Fibroblast of lung (primary cell): ENCODE results near the gene USP7. TPM values are rescaled to one million over a fixed set of nuclear protein-coding genes. Genes with fewer than 3 reads are reported as not detected.
"Not testable (repeated sequence)": the region's sequence is repeated elsewhere in the genome, so short reads cannot be mapped to it uniquely, and the experiment has no call there.

Experiments
- DNase-seq, 2 donors: peaks; one replicate each; pipeline versions ENCODE4 v3.0.0 to v3.0.0-alpha.2; 2010; ENCODE audit warnings: low read depth in 2 of 2
- H2AFZ ChIP-seq: 2 replicates; pipeline ENCODE4 v1.5.1; 2012; ENCODE audit warnings: low read length, control low read depth, inconsistent platforms
- H3K27ac ChIP-seq: 2 replicates; pipeline ENCODE4 v1.5.1; 2011; ENCODE audit warnings: low read length, control low read depth; ENCODE audit not compliant: insufficient read depth
- H3K27me3 ChIP-seq: 2 replicates; pipeline ENCODE4 v1.5.1; 2011; ENCODE audit warnings: mild to moderate bottlenecking, low read length; ENCODE audit not compliant: control insufficient read depth, insufficient read depth
- H3K36me3 ChIP-seq: 2 replicates; pipeline ENCODE4 v1.5.1; 2011; ENCODE audit warnings: low read length; ENCODE audit not compliant: control insufficient read depth, insufficient read depth
- H3K4me1 ChIP-seq: 2 replicates; pipeline ENCODE4 v1.5.1; 2011; ENCODE audit warnings: low read length; ENCODE audit not compliant: control insufficient read depth, insufficient read depth; ENCODE audit errors: extremely low read depth
- H3K4me2 ChIP-seq: 2 replicates; pipeline ENCODE4 v1.5.1; 2011; ENCODE audit warnings: low read length, control low read depth; ENCODE audit not compliant: insufficient read depth; ENCODE audit errors: extremely low read depth
- H3K4me3 ChIP-seq, 4 experiments: fragments of 200-600 bp in 1 of 4; sonication (generic) in 1 of 4; replicated peaks in 1 of 4; 2 replicates each; pipeline ENCODE4 v1.5.1; 2011 to 2016; ENCODE audit warnings: low read length in 4 of 4, low read depth in 3 of 4, mild to moderate bottlenecking in 3 of 4, control low read depth in 2 of 4, inconsistent platforms in 1 of 4, mixed read lengths in 1 of 4; ENCODE audit not compliant: insufficient read depth in 1 of 4; ENCODE audit errors: control extremely low read depth in 1 of 4
- H3K79me2 ChIP-seq: 2 replicates; pipeline ENCODE4 v1.5.1; 2012; ENCODE audit warnings: mild to moderate bottlenecking, low read length, inconsistent platforms; ENCODE audit not compliant: control insufficient read depth, insufficient read depth
- H3K9ac ChIP-seq: 2 replicates; pipeline ENCODE4 v1.5.1; 2011; ENCODE audit warnings: mild to moderate bottlenecking, low read length, control low read depth; ENCODE audit not compliant: insufficient read depth
- H3K9me3 ChIP-seq: 2 replicates; pipeline ENCODE4 v1.5.1; 2012; ENCODE audit warnings: low read depth, low read length; ENCODE audit not compliant: control insufficient read depth, insufficient read depth
- H4K20me1 ChIP-seq: 2 replicates; pipeline ENCODE4 v1.5.1; 2011; ENCODE audit warnings: low read length; ENCODE audit not compliant: control insufficient read depth, insufficient read depth; ENCODE audit errors: extremely low read depth
- EZH2 ChIP-seq: IDR thresholded peaks from 2 replicates; pipeline ENCODE4 v1.5.1; 2012; ENCODE audit warnings: low read length, control low read depth, mild to moderate bottlenecking; ENCODE audit errors: missing control alignments
- polyA plus RNA-seq, 2 donors: library from polyadenylated mRNA; depleted of rRNA in 1 of 2; stranded (reverse) in 1 of 2; unstranded in 1 of 2; fragments of >200 nt; gene quantifications; 2 replicates each; pipeline ENCODE4 v1.2.1, GENCODE V29; 2011 to 2012; ENCODE audit warnings: missing spikeins in 1 of 2
- total RNA-seq: library from RNA; depleted of rRNA; stranded (reverse); fragments of >200 nt; gene quantifications from 2 replicates; pipeline ENCODE4 v1.2.1, GENCODE V29; 2014
- TF ChIP-seq, protein P1 (sequence below), 2 donors: IDR thresholded peaks in 1 of 2; conservative IDR thresholded peaks in 1 of 2; 1 replicate in 1 of 2; 2 replicates in 1 of 2; pipeline ENCODE4 v1.5.1; 2011 to 2012; ENCODE audit warnings: low read length in 2 of 2, control low read depth in 1 of 2, inconsistent platforms in 1 of 2, low read depth in 1 of 2, mild to moderate bottlenecking in 1 of 2

Gene USP7
- total and polyA plus RNA-seq, 2 donors (not counting 1 experiment from before 2014, with no cell fraction given), result 22.5 to 48.7 TPM

DNA sequence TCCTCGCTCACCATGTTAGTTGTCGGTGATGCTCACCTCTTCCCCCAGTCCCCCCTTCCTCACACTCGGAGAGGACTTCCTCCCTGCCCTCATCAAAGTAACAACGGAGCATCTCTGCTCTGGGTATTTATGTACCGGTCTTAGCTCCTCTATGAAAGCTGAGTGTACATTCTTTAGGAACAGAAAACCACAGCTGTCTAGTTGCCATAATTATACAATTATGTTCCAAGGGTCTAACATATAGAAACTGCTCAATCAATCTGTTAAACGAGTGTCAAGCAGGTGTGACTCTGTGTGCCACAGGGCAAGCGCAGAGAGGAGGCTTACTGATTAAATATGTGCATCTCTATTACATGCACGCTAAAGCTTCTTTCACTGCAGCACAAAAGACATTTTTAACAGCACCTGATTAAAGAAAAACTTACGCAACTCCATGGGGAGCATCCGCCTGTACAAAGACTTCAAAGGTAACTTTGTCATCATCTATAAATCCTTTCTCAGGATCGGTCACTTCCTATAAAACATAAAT, 43.7 kb downstream of the USP7 start:
- H3K4me1 ChIP-seq, result no peaks in the 10 kb centered on the region
- peaks cover 13% of the 10 kb centered on the region for H3K79me2 ChIP-seq
- H3K4me3 ChIP-seq, result no peak overlapping the region
- DNase-seq, result no peak
- no peaks in the 10 kb centered on the region for H3K9me3 ChIP-seq
- no peak overlapping the region for H2AFZ ChIP-seq
- peaks cover 18% of the 10 kb centered on the region for H3K36me3 ChIP-seq
- no peak overlapping the region for H3K27ac ChIP-seq
- H3K27me3 ChIP-seq, result no peaks in the 10 kb centered on the region
- no peak overlapping the region for H3K4me2 ChIP-seq
- H3K9ac ChIP-seq, result no peak overlapping the region
- no peaks in the 10 kb centered on the region for H4K20me1 ChIP-seq
- TF ChIP-seq, protein P1, sequence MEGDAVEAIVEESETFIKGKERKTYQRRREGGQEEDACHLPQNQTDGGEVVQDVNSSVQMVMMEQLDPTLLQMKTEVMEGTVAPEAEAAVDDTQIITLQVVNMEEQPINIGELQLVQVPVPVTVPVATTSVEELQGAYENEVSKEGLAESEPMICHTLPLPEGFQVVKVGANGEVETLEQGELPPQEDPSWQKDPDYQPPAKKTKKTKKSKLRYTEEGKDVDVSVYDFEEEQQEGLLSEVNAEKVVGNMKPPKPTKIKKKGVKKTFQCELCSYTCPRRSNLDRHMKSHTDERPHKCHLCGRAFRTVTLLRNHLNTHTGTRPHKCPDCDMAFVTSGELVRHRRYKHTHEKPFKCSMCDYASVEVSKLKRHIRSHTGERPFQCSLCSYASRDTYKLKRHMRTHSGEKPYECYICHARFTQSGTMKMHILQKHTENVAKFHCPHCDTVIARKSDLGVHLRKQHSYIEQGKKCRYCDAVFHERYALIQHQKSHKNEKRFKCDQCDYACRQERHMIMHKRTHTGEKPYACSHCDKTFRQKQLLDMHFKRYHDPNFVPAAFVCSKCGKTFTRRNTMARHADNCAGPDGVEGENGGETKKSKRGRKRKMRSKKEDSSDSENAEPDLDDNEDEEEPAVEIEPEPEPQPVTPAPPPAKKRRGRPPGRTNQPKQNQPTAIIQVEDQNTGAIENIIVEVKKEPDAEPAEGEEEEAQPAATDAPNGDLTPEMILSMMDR (conservative IDR thresholded peaks at IDR 0.05 in 1 of 2, IDR thresholded peaks at IDR 0.05 in 1 of 2; ENCODE audit: low read depth in 1 of 2, low read length in 2 of 2), result no peak
- no peak for TF ChIP-seq EZH2

DNA sequence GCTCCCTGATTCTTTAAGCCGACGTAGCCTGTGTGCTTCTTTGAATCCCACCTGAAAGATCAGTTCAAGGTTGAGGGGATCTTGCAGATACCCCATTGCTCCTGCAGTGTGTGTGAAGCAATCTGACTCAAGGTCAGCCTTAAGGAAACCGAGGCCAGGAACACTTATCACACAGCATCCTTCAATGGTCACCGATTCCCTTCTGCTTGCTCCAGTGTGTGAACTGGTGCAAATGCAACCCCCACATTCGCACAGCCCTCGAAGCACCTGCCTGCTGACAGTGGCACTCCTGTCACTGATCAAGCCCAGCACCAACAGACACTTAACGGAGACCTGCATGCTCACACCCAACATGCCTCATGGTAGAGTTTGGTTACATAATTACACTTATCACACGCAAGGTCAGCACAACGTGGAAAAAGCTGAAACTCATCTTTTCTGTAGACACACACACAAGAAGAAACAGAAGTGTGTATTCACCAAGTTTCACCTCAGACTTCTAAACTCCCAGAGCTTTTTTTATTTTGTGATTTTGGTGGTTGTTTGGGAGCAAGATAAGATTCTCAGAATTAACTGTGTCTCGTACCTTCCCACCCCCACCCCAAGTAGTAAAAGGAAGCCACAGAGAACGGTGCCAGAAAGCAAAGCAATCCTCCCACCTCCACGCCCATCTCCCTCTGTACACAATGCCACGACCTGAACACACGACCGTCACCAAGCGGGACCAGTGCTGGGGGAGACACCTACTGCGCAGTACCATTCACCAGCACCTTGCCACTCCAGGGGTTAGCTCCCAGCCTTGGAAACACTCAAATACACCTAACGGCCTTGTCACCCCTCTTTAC, 44.4 kb downstream of the USP7 start:
- H3K36me3 ChIP-seq, result peaks cover 18% of the 10 kb centered on the region
- H2AFZ ChIP-seq, result no peak overlapping the region

GRCh38 chr16:8917336-8917735, 46.4 kb downstream of the USP7 start:
- not testable (repeated sequence) for H3K9ac ChIP-seq, H3K27ac ChIP-seq, H3K4me3 ChIP-seq, H3K27me3 ChIP-seq, DNase-seq, H3K4me1 ChIP-seq, H4K20me1 ChIP-seq, H2AFZ ChIP-seq, H3K79me2 ChIP-seq, H3K9me3 ChIP-seq, H3K4me2 ChIP-seq
- peaks cover 21% of the 10 kb centered on the region for H3K36me3 ChIP-seq

More for the DNA sequence above, 44.4 kb downstream of the USP7 start:
- Histone ChIP-seq H4K20me1 (no peaks in the 10 kb centered on the region), H3K9ac (no peak overlapping the region), H3K27me3 (no peaks in the 10 kb centered on the region), H3K4me3 (no peak overlapping the region), H3K27ac (no peak overlapping the region), H3K9me3 (no peaks in the 10 kb centered on the region), H3K4me2 (no peak overlapping the region), H3K4me1 (no peaks in the 10 kb centered on the region), H3K79me2 (peaks cover 6% of the 10 kb centered on the region)
- TF ChIP-seq, protein P1 (conservative IDR thresholded peaks at IDR 0.05 in 1 of 2, IDR thresholded peaks at IDR 0.05 in 1 of 2; ENCODE audit: low read depth in 1 of 2, low read length in 2 of 2), result no peak
- no peak for TF ChIP-seq EZH2
- no peak for DNase-seq
